ENCODE results near the gene HECW1. TPM values are rescaled to one million over a fixed set of nuclear protein-coding genes. Genes with fewer than 3 reads are reported as not detected.
"Not testable (repeated sequence)": the region's sequence is repeated elsewhere in the genome, so short reads cannot be mapped to it uniquely, and the experiment has no call there.

Gene HECW1
- total and polyA plus RNA-seq, 5 experiments from 2014 or later = not detected

GRCh38 chr7:43562383-43562782, 449.9 kb downstream of the HECW1 start:
- Mint-ChIP-seq H3K27me3 (peaks cover 3 to 20% (median 11%) of the 10 kb centered on the region in 5 donors), H3K4me3 (no peak overlapping the region), H3K4me1 (no peaks in the 10 kb centered on the region), H3K27ac (no peak overlapping the region), H3K36me3 (peaks cover 0 to 5% (median 0%) of the 10 kb centered on the region in 3 donors), H3K9me3 (no peaks in the 10 kb centered on the region)
- DNase-seq (no peak), ATAC-seq (no peak)
- POLR2A ChIA-PET = no interaction called here

DNA sequence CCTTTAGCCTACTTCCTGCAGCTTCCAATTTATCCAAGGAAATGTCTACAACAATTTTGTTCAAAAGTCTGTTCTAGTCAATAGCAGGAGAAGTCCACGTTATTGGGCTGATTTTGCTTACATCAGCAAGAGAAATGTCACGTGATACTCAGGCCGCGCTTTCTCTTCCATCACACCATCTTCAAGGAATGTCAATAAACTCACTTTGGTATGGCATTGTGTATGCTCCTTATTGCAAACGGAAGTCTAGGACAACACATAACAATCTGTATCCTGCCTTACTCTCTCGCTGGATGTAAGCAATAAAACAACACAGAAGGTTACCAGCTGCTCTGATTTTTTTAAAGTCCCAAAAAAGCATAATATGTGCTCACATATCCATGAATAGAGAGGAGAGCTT, 453.3 kb downstream of the HECW1 start:
- no peak for ATAC-seq
- Mint-ChIP-seq H3K27me3 (peaks cover 3 to 20% (median 11%) of the 10 kb centered on the region in 5 donors), H3K4me1 (peaks cover 0 to 2% (median under 1%) of the 10 kb centered on the region in 4 donors), H3K9me3 (no peaks in the 10 kb centered on the region), H3K36me3 (peaks cover 0 to 5% (median 0%) of the 10 kb centered on the region in 3 donors), H3K27ac (no peak overlapping the region), H3K4me3 (no peak overlapping the region)
- no peak for DNase-seq
- POLR2A ChIA-PET = no interaction called here

DNA sequence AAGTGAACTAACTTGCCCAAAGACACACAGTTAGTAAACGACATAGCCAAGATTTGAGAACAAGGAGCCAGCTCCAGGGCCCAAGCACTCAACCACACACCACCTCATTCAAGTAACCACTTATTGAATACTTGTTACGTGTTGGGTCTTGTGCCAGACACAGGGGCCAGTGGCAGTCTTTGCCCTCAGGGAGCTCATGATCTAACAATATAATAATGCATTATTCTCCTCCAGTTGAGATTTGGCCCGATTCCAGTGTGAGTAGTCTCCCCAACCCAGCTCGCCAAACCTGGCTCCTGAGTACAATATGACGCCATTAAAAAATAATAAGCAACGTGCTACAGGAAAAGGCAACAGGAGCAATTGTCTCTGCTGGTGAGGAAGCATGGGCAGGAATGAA, 456.1 kb downstream of the HECW1 start:
- POLR2A ChIA-PET = no interaction called here
- peaks cover 0 to 6% (median 5%) of the 10 kb centered on the region in 4 donors for H3K4me1 Mint-ChIP-seq

GRCh38 chr7:43569424-43569823, 457.0 kb downstream of the HECW1 start:
- POLR2A ChIA-PET = no interaction called here
- H3K9me3 Mint-ChIP-seq = no peaks in the 10 kb centered on the region
- no peak for DNase-seq
- no peak overlapping the region for H3K4me3 Mint-ChIP-seq
- no peaks in the 10 kb centered on the region for H3K36me3 Mint-ChIP-seq
- ATAC-seq = no peak
- H3K27me3 Mint-ChIP-seq = peaks cover 0 to 3% (median under 1%) of the 10 kb centered on the region in 5 donors
- peaks cover 0 to 6% (median 5%) of the 10 kb centered on the region in 4 donors for H3K4me1 Mint-ChIP-seq
- no peak overlapping the region for H3K27ac Mint-ChIP-seq

More for the DNA sequence above, 456.1 kb downstream of the HECW1 start:
- peak overlapping the region in 1 of 10 donors; percentile 16 for H3K27ac Mint-ChIP-seq
- no peak overlapping the region for H3K4me3 Mint-ChIP-seq
- no peaks in the 10 kb centered on the region for H3K9me3 Mint-ChIP-seq
- no peak for DNase-seq
- peaks cover 0 to 4% (median 1%) of the 10 kb centered on the region in 5 donors for H3K27me3 Mint-ChIP-seq
- no peaks in the 10 kb centered on the region for H3K36me3 Mint-ChIP-seq
- ATAC-seq = no peak

DNA sequence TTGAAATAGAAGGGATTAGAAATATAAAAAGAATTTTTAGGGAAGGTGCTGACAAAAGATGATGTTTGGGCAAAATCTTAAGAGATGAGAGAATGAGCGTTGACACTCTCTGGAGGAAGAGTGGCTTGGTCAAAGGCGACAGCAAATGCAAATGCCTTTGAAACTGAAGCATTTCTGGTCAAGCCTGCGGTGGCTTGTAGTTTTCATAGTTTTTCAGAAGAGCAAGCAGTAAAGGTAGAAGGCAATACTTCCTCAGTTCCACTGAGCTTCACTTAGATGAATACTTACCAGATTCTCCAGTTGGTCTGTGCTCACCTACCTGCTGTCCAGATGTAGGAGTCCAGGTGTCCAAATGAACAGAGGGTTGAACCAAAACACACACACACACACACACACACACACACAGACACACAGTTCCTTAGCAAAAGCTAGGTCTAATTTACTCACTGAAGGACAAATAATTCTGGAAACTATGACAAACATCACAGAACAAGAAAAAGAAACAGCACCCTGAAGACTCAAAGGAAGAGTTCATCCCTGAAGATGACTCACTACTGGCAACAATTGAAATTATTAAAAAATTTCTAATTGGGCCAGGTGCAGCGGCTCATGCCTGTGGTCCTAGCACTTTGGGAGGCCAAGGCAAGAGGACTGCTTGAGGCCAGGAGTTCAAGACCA, 458.4 kb downstream of the HECW1 start:
- DNase-seq (no peak), ATAC-seq (no peak)
- no peaks in the 10 kb centered on the region for H3K36me3 Mint-ChIP-seq
- H3K9me3 Mint-ChIP-seq = no peaks in the 10 kb centered on the region
- no peak overlapping the region for H3K4me3 Mint-ChIP-seq
- H3K4me1 Mint-ChIP-seq = peaks cover 0 to 6% (median 5%) of the 10 kb centered on the region in 4 donors
- no peak overlapping the region for H3K27ac Mint-ChIP-seq
- POLR2A ChIA-PET = no interaction called here
- no peaks in the 10 kb centered on the region for H3K27me3 Mint-ChIP-seq

GRCh38 chr7:43572516-43573049, 460.1 kb downstream of the HECW1 start:
- H3K4me1 Mint-ChIP-seq = peaks cover 0 to 6% (median 5%) of the 10 kb centered on the region in 4 donors
- no peaks in the 10 kb centered on the region for H3K27me3 Mint-ChIP-seq
- ATAC-seq (peak in 1 of 2 donors; percentile 63), DNase-seq (peak in 1 of 10 donors; percentile 32)
- no peak overlapping the region for H3K4me3 Mint-ChIP-seq
- no peaks in the 10 kb centered on the region for H3K9me3 Mint-ChIP-seq
- POLR2A ChIA-PET = interaction anchor here (0.8 to 0.9 kb wide), 2 partner anchors 26 to 70 kb away, joined by 3 to 5 read pairs; no protein-coding TSS in a partner anchor
- no peak overlapping the region for H3K27ac Mint-ChIP-seq
- H3K36me3 Mint-ChIP-seq = no peaks in the 10 kb centered on the region

DNA sequence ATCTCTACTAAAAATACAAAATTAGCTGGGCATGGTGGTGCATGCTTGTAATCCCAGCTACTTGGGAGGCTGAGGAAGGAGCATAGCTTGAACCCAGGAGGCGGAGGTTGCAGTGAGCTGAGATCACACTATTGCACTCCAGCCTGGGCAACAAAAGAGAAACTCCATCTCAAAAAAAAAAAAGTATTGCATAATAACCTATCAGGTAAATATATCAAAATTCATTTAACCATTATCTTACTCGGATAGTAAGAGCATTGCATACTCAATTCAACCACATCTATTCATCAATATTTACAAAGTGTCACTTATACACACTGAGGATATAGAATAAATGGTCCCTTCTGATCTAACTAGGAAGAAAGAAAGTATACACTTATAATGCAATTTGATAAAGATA, 461.4 kb downstream of the HECW1 start:
- H3K9me3 Mint-ChIP-seq, DNase-seq, H3K4me1 Mint-ChIP-seq, H3K36me3 Mint-ChIP-seq, POLR2A ChIA-PET, H3K4me3 Mint-ChIP-seq, H3K27me3 Mint-ChIP-seq, H3K27ac Mint-ChIP-seq, ATAC-seq: not testable (repeated sequence)

DNA sequence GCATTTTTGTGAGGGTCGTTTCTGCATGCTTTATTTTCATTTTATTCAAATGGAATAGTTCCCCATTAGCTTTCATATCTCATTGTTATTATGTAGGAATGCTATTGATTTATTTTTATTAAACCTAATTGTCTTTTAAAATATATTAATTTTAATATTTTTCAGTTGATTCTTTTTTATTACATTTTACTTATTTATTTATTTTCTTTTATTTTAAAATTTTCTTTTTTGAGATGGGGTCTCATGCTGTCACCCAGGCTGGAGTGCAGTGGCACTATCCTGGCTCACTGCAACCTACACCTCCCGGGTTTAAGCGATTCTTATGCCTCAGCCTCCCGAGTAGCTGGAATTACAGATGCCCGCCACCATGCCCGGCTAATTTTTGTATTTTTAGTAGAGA, 463.1 kb downstream of the HECW1 start:
- POLR2A ChIA-PET = interaction anchor here (1.1 kb wide), 1 partner anchor 330 kb away, joined by 3 read pairs; no protein-coding TSS in a partner anchor
- H3K4me3 Mint-ChIP-seq = no peak overlapping the region
- DNase-seq (no peak), ATAC-seq (no peak)
- no peaks in the 10 kb centered on the region for H3K9me3 Mint-ChIP-seq
- H3K36me3 Mint-ChIP-seq = no peaks in the 10 kb centered on the region
- no peak overlapping the region for H3K27ac Mint-ChIP-seq
- no peaks in the 10 kb centered on the region for H3K27me3 Mint-ChIP-seq
- H3K4me1 Mint-ChIP-seq = peaks cover 0 to 6% (median 3%) of the 10 kb centered on the region in 4 donors

- no peak for DNase-seq
- no peaks in the 10 kb centered on the region for H3K36me3 Mint-ChIP-seq
- H3K27me3 Mint-ChIP-seq = no peaks in the 10 kb centered on the region
- no peaks in the 10 kb centered on the region for H3K9me3 Mint-ChIP-seq
- H3K4me3 Mint-ChIP-seq = no peak overlapping the region
- H3K27ac Mint-ChIP-seq = no peak overlapping the region
- POLR2A ChIA-PET = no interaction called here
- ATAC-seq = no peak
- H3K4me1 Mint-ChIP-seq = peaks cover 0 to 5% (median 3%) of the 10 kb centered on the region in 4 donors
Observed at GRCh38 chr7:43576241-43576640, 463.8 kb downstream of the HECW1 start.

DNA sequence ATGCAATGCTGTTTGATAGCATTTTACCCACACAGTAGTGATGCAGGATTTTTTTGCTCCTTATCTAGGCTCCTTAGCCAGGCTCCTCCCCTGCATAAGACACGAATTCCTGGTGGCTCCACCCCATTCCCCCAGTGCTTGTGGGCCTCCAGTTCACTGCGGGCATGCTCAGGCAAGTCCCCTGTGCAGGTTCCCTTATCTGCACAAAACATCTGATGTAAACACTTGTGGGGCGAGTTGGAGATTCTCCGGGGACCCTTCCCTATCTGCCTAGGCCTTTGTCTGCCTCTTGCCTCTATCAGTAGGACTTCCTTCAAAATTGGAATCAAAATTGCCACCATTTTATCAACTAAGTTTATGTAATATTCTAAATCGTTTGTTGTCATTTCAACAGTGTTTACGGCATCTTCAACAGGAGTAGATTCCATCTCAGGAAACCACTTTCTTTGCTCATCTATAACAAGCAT, 465.1 kb downstream of the HECW1 start:
- no peak overlapping the region for H3K4me3 Mint-ChIP-seq
- no peaks in the 10 kb centered on the region for H3K36me3 Mint-ChIP-seq
- peak overlapping the region in 1 of 10 donors; percentile 32 for H3K27ac Mint-ChIP-seq
- POLR2A ChIA-PET = no interaction called here
- no peaks in the 10 kb centered on the region for H3K9me3 Mint-ChIP-seq
- H3K4me1 Mint-ChIP-seq = peaks cover 2 to 9% (median 6%) of the 10 kb centered on the region in 4 donors
- peaks cover 0 to 8% (median under 1%) of the 10 kb centered on the region in 5 donors for H3K27me3 Mint-ChIP-seq
- no peak for ATAC-seq
- no peak for DNase-seq

GRCh38 chr7:43582503-43583423, 470.3 kb downstream of the HECW1 start, which contains the start of gene STK17A:
Gene STK17A (plus strand): TSS chr7:43583108. CDS start chr7:43583244, 136 bp downstream.
- POLR2A ChIA-PET = interaction anchor here (0.6 to 11.5 kb wide), 34 partner anchors 8 to 650 kb away, joined by 3 to 373 read pairs (median 7); partner anchors contain the start of genes BLVRA, COA1, MRPL32 and MRPS24
- no peaks in the 10 kb centered on the region for H3K9me3 Mint-ChIP-seq
- peaks cover 3 to 18% (median 13%) of the 10 kb centered on the region in 3 donors for H3K36me3 Mint-ChIP-seq
- DNase-seq (peak; percentile 90 to 99 (median 96)), ATAC-seq (peak; percentile 63 to 66)
- peak within 1 kb of the TSS; percentile 90 to 99 (median 96) for H3K27ac Mint-ChIP-seq
- H3K4me1 Mint-ChIP-seq = peaks cover 5 to 33% (median 17%) of the 10 kb centered on the region in 4 donors
- peaks cover 0 to 9% (median 3%) of the 10 kb centered on the region in 5 donors for H3K27me3 Mint-ChIP-seq
- H3K4me3 Mint-ChIP-seq = peak within 1 kb of the TSS; percentile 82 to 99 (median 94)
